ENCODE results near the gene HOMER2.

DNA sequence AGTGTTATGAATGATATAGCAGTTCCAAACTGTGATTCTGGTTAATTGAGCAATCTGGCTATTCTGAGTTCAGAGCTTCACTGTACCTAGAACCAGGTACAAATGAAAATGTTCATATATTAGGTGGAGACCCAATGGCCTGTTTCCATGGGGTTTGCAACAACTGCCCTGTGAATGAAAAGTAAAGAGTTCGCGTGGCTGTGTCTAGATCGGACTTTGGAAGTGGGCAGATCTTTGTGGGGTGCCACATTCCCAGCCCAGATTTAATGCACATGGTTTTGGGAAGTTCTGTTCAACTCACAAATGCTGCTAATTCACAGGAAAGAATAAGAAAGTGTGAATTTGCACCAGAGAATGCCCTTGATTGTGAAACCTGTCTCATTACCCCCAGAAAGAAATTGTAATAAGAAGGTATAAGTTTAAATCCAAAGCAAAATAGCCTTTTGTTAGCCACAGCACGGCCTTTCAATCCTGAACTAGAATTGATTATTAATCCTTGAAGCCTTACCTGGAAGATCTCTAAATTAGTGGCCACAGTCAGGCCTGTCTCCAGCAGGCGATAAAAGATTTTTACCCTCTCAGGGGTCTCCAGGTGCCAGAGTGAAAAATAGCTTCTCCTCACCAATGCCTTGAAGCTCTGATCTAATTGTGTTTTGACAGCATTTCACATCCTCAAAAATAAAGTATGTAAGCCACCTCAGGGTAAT, 120.5 kb downstream of the HOMER2 start:
- TF ChIP-seq, protein P1, sequence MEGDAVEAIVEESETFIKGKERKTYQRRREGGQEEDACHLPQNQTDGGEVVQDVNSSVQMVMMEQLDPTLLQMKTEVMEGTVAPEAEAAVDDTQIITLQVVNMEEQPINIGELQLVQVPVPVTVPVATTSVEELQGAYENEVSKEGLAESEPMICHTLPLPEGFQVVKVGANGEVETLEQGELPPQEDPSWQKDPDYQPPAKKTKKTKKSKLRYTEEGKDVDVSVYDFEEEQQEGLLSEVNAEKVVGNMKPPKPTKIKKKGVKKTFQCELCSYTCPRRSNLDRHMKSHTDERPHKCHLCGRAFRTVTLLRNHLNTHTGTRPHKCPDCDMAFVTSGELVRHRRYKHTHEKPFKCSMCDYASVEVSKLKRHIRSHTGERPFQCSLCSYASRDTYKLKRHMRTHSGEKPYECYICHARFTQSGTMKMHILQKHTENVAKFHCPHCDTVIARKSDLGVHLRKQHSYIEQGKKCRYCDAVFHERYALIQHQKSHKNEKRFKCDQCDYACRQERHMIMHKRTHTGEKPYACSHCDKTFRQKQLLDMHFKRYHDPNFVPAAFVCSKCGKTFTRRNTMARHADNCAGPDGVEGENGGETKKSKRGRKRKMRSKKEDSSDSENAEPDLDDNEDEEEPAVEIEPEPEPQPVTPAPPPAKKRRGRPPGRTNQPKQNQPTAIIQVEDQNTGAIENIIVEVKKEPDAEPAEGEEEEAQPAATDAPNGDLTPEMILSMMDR (conservative IDR thresholded peaks at IDR 0.05; ENCODE audit: low read depth, low read length) = no peak
- TF ChIP-seq EZH2 (IDR thresholded peaks at IDR 0.05; ENCODE audit: low read length, unreplicated experiment) = no peak
- no peak for TF ChIP-seq EZH2phosphoT487 (IDR thresholded peaks at IDR 0.05; ENCODE audit: borderline replicate concordance, low read length)

Measured in PC-3 (cell line).